A549 (cell line): ENCODE data around the gene USP6NL. TPM values are rescaled to one million over a fixed set of nuclear protein-coding genes. Genes with fewer than 3 reads are reported as not detected.

Source experiments
- ATAC-seq, 2 experiments: fragments of 200-7000 bp in 1 of 2; fragments of >200 bp in 1 of 2; cut with Nextera tagmentation in 1 of 2; cut with Tn5 transposase in 1 of 2; 3 replicates each; pipeline versions ENCODE4 v1.8.0 to v1.9.1; 2018 to 2020; ENCODE audit warnings: mild to moderate bottlenecking in 1 of 2, moderate library complexity in 1 of 2
- CTCF ChIA-PET: fragments of 300-600 bp; sonication (Branson Sonifier 250); formaldehyde crosslinking; extraction: SDS; loops from one replicate; lab custom pipeline; 2021; ENCODE audit warnings: antibody characterized with exemption, inconsistent platforms; lab: Yijun Ruan, JAX
- POLR2A ChIA-PET: fragments of 350-600 bp; formaldehyde crosslinking; extraction: SDS; loops from one replicate; lab custom pipeline; 2021; ENCODE audit warnings: antibody characterized with exemption, inconsistent platforms; lab: Yijun Ruan, JAX
- DNase-seq, 2 experiments: peaks; one replicate each; pipeline versions ENCODE4 v3.0.0 to v3.0.0-alpha.2; 2011 to 2016; ENCODE audit warnings: low read depth in 1 of 2, low spot score in 1 of 2
- FAIRE-seq: peaks from 2 replicates; lab custom pipeline; 2011; peaks lifted over from hg19 to GRCh38; lab: Jason Lieb, UNC
- H3K27ac ChIP-seq, 2 experiments: fragments of >200 bp; sonication (Bioruptor Twin); formaldehyde crosslinking; 3 replicates each; pipeline ENCODE4 v1.5.1; 2016 to 2017
- H3K4me1 ChIP-seq: fragments of >200 bp; sonication (Bioruptor Twin); formaldehyde crosslinking; 3 replicates; pipeline ENCODE4 v1.6.1; 2016
- H3K4me2 ChIP-seq: fragments of >200 bp; sonication (Bioruptor Twin); formaldehyde crosslinking; 3 replicates; pipeline ENCODE4 v1.6.1; 2016
- H3K4me3 ChIP-seq: fragments of >200 bp; sonication (Bioruptor Twin); formaldehyde crosslinking; 3 replicates; pipeline ENCODE4 v1.5.1; 2016
- H3K9me3 ChIP-seq: fragments of >200 bp; sonication (Bioruptor Twin); formaldehyde crosslinking; 3 replicates; pipeline ENCODE4 v1.6.1; 2016
- ATOH8 ChIP-seq: fragments of 250-450 bp; sonication (Bioruptor Pico); IDR thresholded peaks from 2 replicates; pipeline ENCODE4 v1.5.0; 2020; ENCODE audit warnings: low read depth, mild to moderate bottlenecking, moderate library complexity
- BCL3 ChIP-seq: fragments of >200 bp; sonication (Bioruptor Twin); formaldehyde crosslinking; IDR thresholded peaks from 3 replicates; pipeline ENCODE4 v1.6.1; 2016
- CBX2 ChIP-seq: fragments of 200-600 bp; sonication (generic); IDR thresholded peaks from 2 replicates; pipeline ENCODE4 v1.6.1; 2016; ENCODE audit warnings: low read depth, mild to moderate bottlenecking, borderline replicate concordance
- CBX8 ChIP-seq: fragments of 200-600 bp; sonication (generic); IDR thresholded peaks from 2 replicates; pipeline ENCODE4 v1.6.1; 2016
- CEBPB ChIP-seq, 2 experiments: fragments of >200 bp in 1 of 2; sonication (Bioruptor Twin) in 1 of 2; formaldehyde crosslinking in 1 of 2; IDR thresholded peaks; 2 replicates each; pipeline ENCODE4 v1.6.1; 2012 to 2016
- EHF ChIP-seq: fragments of 250-450 bp; sonication (Bioruptor Pico); IDR thresholded peaks from 2 replicates; pipeline ENCODE4 v1.5.0; 2020; ENCODE audit warnings: mild to moderate bottlenecking
- FOSL2 ChIP-seq, 2 experiments: fragments of 450-650 bp in 1 of 2; fragments of >200 bp in 1 of 2; sonication (Bioruptor Twin) in 1 of 2; formaldehyde crosslinking; IDR thresholded peaks; 2 replicates each; pipeline versions ENCODE4 v1.5.0 to v1.6.1; 2016 to 2020; ENCODE audit warnings: mild to moderate bottlenecking in 1 of 2, moderate library complexity in 1 of 2
- FOXS1 ChIP-seq: fragments of 250-450 bp; sonication (Bioruptor Pico); IDR thresholded peaks from 2 replicates; pipeline ENCODE4 v1.5.0; 2020; ENCODE audit warnings: mild to moderate bottlenecking, moderate library complexity
- HDAC2 ChIP-seq: fragments of 200-600 bp; sonication (generic); IDR thresholded peaks from 2 replicates; pipeline ENCODE4 v1.6.1; 2016
- HOXB13 ChIP-seq: fragments of 250-450 bp; sonication (Bioruptor Pico); IDR thresholded peaks from 2 replicates; pipeline ENCODE4 v1.5.0; 2020; ENCODE audit warnings: low read depth, mild to moderate bottlenecking, moderate library complexity
- MAFK ChIP-seq: fragments of 450-650 bp; IDR thresholded peaks from 2 replicates; pipeline ENCODE4 v1.6.1; 2014; ENCODE audit not compliant: partially characterized antibody
- MAX ChIP-seq: IDR thresholded peaks from 2 replicates; pipeline ENCODE4 v1.6.1; 2012
- MAZ ChIP-seq: fragments of 150-350 bp; IDR thresholded peaks from 2 replicates; pipeline ENCODE4 v1.6.1; 2014; ENCODE audit warnings: antibody characterized with exemption, low read depth, low read length, borderline replicate concordance
- POLR2AphosphoS2 ChIP-seq: conservative IDR thresholded peaks from 2 replicates; pipeline ENCODE4 v1.6.1; 2012; ENCODE audit warnings: low read length, improper control_type of control experiment, inconsistent platforms
- RCOR1 ChIP-seq: fragments of 150-350 bp; IDR thresholded peaks from 2 replicates; pipeline ENCODE4 v1.6.1; 2014; ENCODE audit warnings: antibody characterized with exemption, low read length, low read depth
- REST ChIP-seq: fragments of 200-600 bp; sonication (generic); IDR thresholded peaks from 2 replicates; pipeline ENCODE4 v1.6.1; 2016; ENCODE audit warnings: antibody characterized with exemption, mild to moderate bottlenecking, moderate library complexity
- RFX5 ChIP-seq: fragments of 450-650 bp; IDR thresholded peaks from 2 replicates; pipeline ENCODE4 v1.7.1; 2014; ENCODE audit warnings: antibody characterized with exemption, mild to moderate bottlenecking, moderate library complexity
- RNF2 ChIP-seq: fragments of 200-600 bp; sonication (generic); IDR thresholded peaks from 2 replicates; pipeline ENCODE4 v1.6.1; 2016; ENCODE audit warnings: low read depth, mild to moderate bottlenecking, antibody characterized with exemption, moderate library complexity, borderline replicate concordance
- SMC3 ChIP-seq: fragments of >200 bp; sonication (Bioruptor Twin); formaldehyde crosslinking; IDR thresholded peaks from 3 replicates; pipeline ENCODE4 v1.6.1; 2018; ENCODE audit warnings: inconsistent platforms
- ZFP36 ChIP-seq: fragments of 450-650 bp; IDR thresholded peaks from 2 replicates; pipeline ENCODE4 v1.6.1; 2014; ENCODE audit warnings: borderline replicate concordance; ENCODE audit not compliant: partially characterized antibody
- WGBS: methylation state at CpG from one replicate; pipeline ENCODE4 v1.1.6; 2017; ENCODE audit errors: missing lambda C conversion rate; 5-methylcytosine and 5-hydroxymethylcytosine counted together
- polyA plus RNA-seq, 4 experiments: library from polyadenylated mRNA; depleted of rRNA in 3 of 4; stranded (reverse); fragments of >200 nt; fragmentation: RNase III in 1 of 4; extraction: RNeasy Plus Mini Kit Qiagen cat#74134 plus additional on column Dnase treatment in 1 of 4; gene quantifications; 2 replicates in 3 of 4; 3 replicates in 1 of 4; pipeline ENCODE4 v1.2.3, GENCODE V29; 2011 to 2017

USP6NL gene
- polyA plus RNA-seq, 2 of the 4 experiments (the other 2 are of a cell fraction), result 10.6 to 18.2 TPM

GRCh38 chr10:11479300-11479699 is 132.2 kb downstream of the USP6NL start (continued):
- TF ChIP-seq SMC3 (no peak), HOXB13 (CRISPR knock-in tag) (no peak), RNF2 (no peak)

GRCh38 chr10:11478807-11479206 is 132.6 kb downstream of the USP6NL start:
- POLR2A ChIA-PET, result no interaction called here

GRCh38 chr10:11475831-11476434 is 135.5 kb downstream of the USP6NL start:
- no peak overlapping the region for H3K4me2 ChIP-seq
- ChIA-PET CTCF (no interaction called here), POLR2A (no interaction called here)
- H3K9me3 ChIP-seq, result no peaks in the 10 kb centered on the region
- no peak for ATAC-seq
- DNase-seq, result no peak
- WGBS, result 92% methylated on average over 3 of the region's 3 CpGs
- no peaks in the 10 kb centered on the region for H3K4me1 ChIP-seq
- TF ChIP-seq CEBPB (IDR thresholded peaks at IDR 0.05) (no peak), MAFK (no peak), MAX (no peak), FOXS1 (CRISPR knock-in tag) (no peak), HDAC2 (no peak), CBX2 (no peak), REST (no peak), ZFP36 (no peak), FOSL2 (IDR thresholded peaks at IDR 0.05) (no peak), FOSL2 (CRISPR knock-in tag; IDR thresholded peaks at IDR 0.05) (no peak), RCOR1 (no peak), BCL3 (no peak), MAZ (no peak), POLR2AphosphoS2 (no peak), ATOH8 (CRISPR knock-in tag) (no peak)
- no peak overlapping the region for H3K27ac ChIP-seq
- FAIRE-seq, result no peak
- no peak overlapping the region for H3K4me3 ChIP-seq

More at GRCh38 chr10:11478807-11479206, 132.6 kb downstream of the USP6NL start:
- no peak overlapping the region for H3K4me2 ChIP-seq
- WGBS, result 88% methylated on average over 1 of the region's 1 CpG
- TF ChIP-seq RFX5, result no peak
- no peak for TF ChIP-seq RCOR1
- no peak for TF ChIP-seq EHF (CRISPR knock-in tag)
- no peak for TF ChIP-seq MAZ
- TF ChIP-seq CBX8, result no peak
- TF ChIP-seq MAX, result no peak
- TF ChIP-seq, all 56 proteins: peak for 0
- CTCF ChIA-PET, result interaction anchor here (1.7 to 2.0 kb wide), 2 partner anchors 49 to 209 kb away, joined by 3 to 4 read pairs; no protein-coding TSS in a partner anchor
- no peak for DNase-seq
- no peak for ATAC-seq
- Histone ChIP-seq H3K4me1 (no peaks in the 10 kb centered on the region), H3K4me3 (no peak overlapping the region), H3K27ac (no peak overlapping the region), H3K9me3 (no peaks in the 10 kb centered on the region)
- FAIRE-seq, result no peak
